SK-N-SH (cell line): ENCODE measurements around the gene ZNF133. TPM values are rescaled to one million over a fixed set of nuclear protein-coding genes. Genes with fewer than 3 reads are reported as not detected.
A peak's percentile ranks its signal among the peaks of the same experiment; 100 is the strongest.
"Not testable (repeated sequence)": the region's sequence is repeated elsewhere in the genome, so short reads cannot be mapped to it uniquely, and the experiment has no call there.

Experiments
- CTCF ChIA-PET: fragments of 300-600, 350-600 bp; formaldehyde crosslinking; extraction: SDS; loops from one replicate; lab custom pipeline; 2021; lab: Yijun Ruan, JAX
- POLR2A ChIA-PET: fragments of 350-600 bp; sonication (Branson Sonifier 250); formaldehyde crosslinking; extraction: SDS; loops from one replicate; lab custom pipeline; 2020; ENCODE audit warnings: antibody characterized with exemption, inconsistent platforms; lab: Yijun Ruan, JAX
- DNase-seq: peaks from one replicate; pipeline ENCODE4 v3.0.0; 2012
- H2AFZ ChIP-seq: fragments of 200-600 bp; sonication (generic); 2 replicates; pipeline ENCODE4 v1.8.1; 2016; ENCODE audit warnings: antibody characterized with exemption, mild to moderate bottlenecking, low read depth
- H3F3A ChIP-seq: fragments of 200-600 bp; sonication (generic); replicated peaks from 2 replicates; pipeline ENCODE3; 2016; ENCODE audit warnings: antibody characterized with exemption, mild to moderate bottlenecking; ENCODE audit not compliant: insufficient read depth
- H3K27ac ChIP-seq, 2 experiments: fragments of 200-500 bp in 1 of 2; fragments of 200-600 bp in 1 of 2; sonication (Bioruptor generic) in 1 of 2; sonication (generic), shearing (Covaris generic) in 1 of 2; 2 replicates each; pipeline versions ENCODE4 v1.5.1 to v1.6.1; 2014 to 2016; ENCODE audit warnings: low read depth in 2 of 2, inconsistent platforms in 1 of 2, low read length in 1 of 2, mild to moderate bottlenecking in 1 of 2, mixed read lengths in 1 of 2
- H3K27me3 ChIP-seq: fragments of 200-600 bp; sonication (generic), shearing (Covaris generic); 2 replicates; pipeline ENCODE4 v1.6.1; 2016; ENCODE audit warnings: mixed run types; ENCODE audit not compliant: insufficient read depth
- H3K36me3 ChIP-seq, 2 experiments: fragments of 200-500 bp in 1 of 2; fragments of 200-600 bp in 1 of 2; sonication (Bioruptor generic) in 1 of 2; sonication (generic) in 1 of 2; replicated peaks in 1 of 2; 2 replicates each; pipeline versions ENCODE3 to v1.5.1; 2014 to 2016; ENCODE audit warnings: low read length in 1 of 2, mild to moderate bottlenecking in 1 of 2; ENCODE audit not compliant: insufficient read depth in 2 of 2, control insufficient read depth in 1 of 2
- H3K4me1 ChIP-seq, 2 experiments: fragments of 200-500 bp in 1 of 2; fragments of 200-600 bp in 1 of 2; sonication (Bioruptor generic) in 1 of 2; sonication (generic), shearing (Covaris generic) in 1 of 2; 2 replicates each; pipeline versions ENCODE4 v1.5.1 to v1.6.1; 2014 to 2016; ENCODE audit warnings: low read depth in 1 of 2, low read length in 1 of 2, mixed run types in 1 of 2; ENCODE audit not compliant: insufficient read depth in 2 of 2, control insufficient read depth in 1 of 2
- H3K4me2 ChIP-seq: fragments of 200-600 bp; sonication (generic), shearing (Covaris generic); 2 replicates; pipeline ENCODE4 v1.6.1; 2017; ENCODE audit warnings: mixed run types
- H3K4me3 ChIP-seq, 2 experiments: fragments of 200-500 bp in 1 of 2; fragments of 200-600 bp in 1 of 2; sonication (Bioruptor generic) in 1 of 2; sonication (generic), shearing (Covaris generic) in 1 of 2; 2 replicates each; pipeline versions ENCODE4 v1.5.1 to v1.8.1; 2014 to 2016; ENCODE audit warnings: low read depth in 2 of 2, inconsistent platforms in 1 of 2, low read length in 1 of 2, mild to moderate bottlenecking in 1 of 2, mixed read lengths in 1 of 2, moderate library complexity in 1 of 2
- H3K79me2 ChIP-seq: fragments of 200-600 bp; sonication (generic); 2 replicates; pipeline ENCODE4 v1.8.1; 2017; ENCODE audit warnings: mild to moderate bottlenecking; ENCODE audit not compliant: insufficient read depth
- H3K9ac ChIP-seq: fragments of 200-600 bp; sonication (generic); 2 replicates; pipeline ENCODE4 v1.6.1; 2017; ENCODE audit warnings: mixed run types
- H3K9me2 ChIP-seq: fragments of 200-600 bp; sonication (generic); 2 replicates; pipeline ENCODE4 v1.6.1; 2017; ENCODE audit warnings: mixed run types
- H3K9me3 ChIP-seq: fragments of 200-600 bp; sonication (generic); 2 replicates; pipeline ENCODE4 v1.6.1; 2017; ENCODE audit warnings: mixed run types, mild to moderate bottlenecking, moderate library complexity
- H4K20me1 ChIP-seq: fragments of 200-600 bp; sonication (generic); 2 replicates; pipeline ENCODE4 v1.6.1; 2017; ENCODE audit warnings: mild to moderate bottlenecking, mixed run types; ENCODE audit not compliant: insufficient read depth
- CTCF ChIP-seq: fragments of 200-600 bp; sonication (generic); IDR thresholded peaks from 2 replicates; pipeline ENCODE4 v1.6.1; 2017; ENCODE audit warnings: antibody characterized with exemption, mild to moderate bottlenecking, moderate library complexity
- NFIC ChIP-seq: IDR thresholded peaks from 2 replicates; pipeline ENCODE4 v1.4.0; 2012; ENCODE audit warnings: borderline replicate concordance
- REST ChIP-seq: IDR thresholded peaks from 2 replicates; pipeline ENCODE4 v1.6.1; 2012; ENCODE audit warnings: mild to moderate bottlenecking, low read depth, low read length, moderate library complexity
- WGBS: methylation state at CpG from one replicate; pipeline ENCODE4 v1.1.6; 2017; ENCODE audit warnings: low lambda C conversion rate; 5-methylcytosine and 5-hydroxymethylcytosine counted together
- polyA plus RNA-seq, 3 experiments: library from polyadenylated mRNA; depleted of rRNA; stranded (reverse); fragments of >200 nt; gene quantifications; 2 replicates each; pipeline ENCODE4 v1.2.3, GENCODE V29; 2012

The ZNF133 gene
- polyA plus RNA-seq, 1 of the 3 experiments (the other 2 are of a cell fraction), result 15.5 TPM

- TF ChIP-seq CTCF (0 out of 2 replicates have a peak, but pooled peaks have one; percentile 8), REST (no peak)
- DNase-seq, result no peak
- Histone ChIP-seq H3F3A (no peaks in the 10 kb centered on the region), H3K4me1 (no peaks in the 10 kb centered on the region), H2AFZ (no peak overlapping the region), H3K9me3 (no peaks in the 10 kb centered on the region), H3K4me2 (no peak overlapping the region), H3K27me3 (no peaks in the 10 kb centered on the region; the same call in 1 of the 2 replicates), H3K4me3 (no peak overlapping the region), H3K27ac (no peak overlapping the region), H4K20me1 (no peaks in the 10 kb centered on the region), H3K79me2 (no peaks in the 10 kb centered on the region), H3K9me2 (no peaks in the 10 kb centered on the region), H3K9ac (no peak overlapping the region), H3K36me3 (no peaks in the 10 kb centered on the region)
- ChIA-PET POLR2A (no interaction called here), CTCF (interaction anchor here (0.9 to 1.0 kb wide), 2 partner anchors 14 to 590 kb away, joined by 3 read pairs; no protein-coding TSS in a partner anchor)
- 35% methylated on average over 6 of the region's 6 CpGs for WGBS
These were observed 15.9 kb upstream of the ZNF133 start for GRCh38 chr20:18272451-18272850.

- Histone ChIP-seq H4K20me1 (no peaks in the 10 kb centered on the region), H3K27ac (no peak overlapping the region), H3F3A (no peaks in the 10 kb centered on the region), H3K4me3 (no peak overlapping the region), H3K36me3 (no peaks in the 10 kb centered on the region), H3K4me1 (no peaks in the 10 kb centered on the region), H3K27me3 (no peaks in the 10 kb centered on the region), H2AFZ (no peak overlapping the region), H3K9me3 (no peaks in the 10 kb centered on the region), H3K9ac (no peak overlapping the region), H3K79me2 (no peaks in the 10 kb centered on the region), H3K4me2 (no peak overlapping the region), H3K9me2 (no peaks in the 10 kb centered on the region)
- ChIA-PET CTCF (interaction anchor here (1.0 kb wide), 2 partner anchors 15 to 591 kb away, joined by 3 read pairs; no protein-coding TSS in a partner anchor), POLR2A (no interaction called here)
- TF ChIP-seq NFIC, result no peak
- DNase-seq, result no peak
These were observed 14.6 kb upstream of the ZNF133 start for GRCh38 chr20:18273738-18274137.

- not testable (repeated sequence) for H3K4me3 ChIP-seq, H3K4me2 ChIP-seq, H3K9me3 ChIP-seq, H3K9ac ChIP-seq, H4K20me1 ChIP-seq, H2AFZ ChIP-seq, H3K27ac ChIP-seq, H3K9me2 ChIP-seq, DNase-seq, H3K36me3 ChIP-seq, H3K27me3 ChIP-seq, H3K79me2 ChIP-seq, H3K4me1 ChIP-seq, H3F3A ChIP-seq
- POLR2A ChIA-PET, result interaction anchor here (0.9 kb wide), 1 partner anchor 13 kb away, joined by 3 read pairs; the partner anchor contains the start of gene ZNF133
- CTCF ChIA-PET, result interaction anchor here (0.5 to 1.7 kb wide), 14 partner anchors 8 to 772 kb away, joined by 3 to 9 read pairs (median 3); partner anchors contain the start of gene ZNF133
- WGBS, result 83% methylated on average over 7 of the region's 7 CpGs
These were observed 12.4 kb upstream of the ZNF133 start for GRCh38 chr20:18275960-18276359.
